ENCODE results near the gene SLC22A12.
"Not testable (repeated sequence)": the region's sequence is repeated elsewhere in the genome, so short reads cannot be mapped to it uniquely, and the experiment has no call there.

Gene SLC22A12

GRCh38 chr11:64556721-64557250 is 34.2 kb upstream of the SLC22A12 start:
- Histone ChIP-seq H3K27ac (ENCODE audit: low read depth, low read length) (no peak overlapping the region), H3K9me3 (ENCODE audit: insufficient read depth, low read depth, low read length) (no peaks in the 10 kb centered on the region), H3K36me3 (ENCODE audit: insufficient read depth, low read length) (no peaks in the 10 kb centered on the region), H3K27me3 (ENCODE audit: insufficient read depth, low read length) (no peaks in the 10 kb centered on the region), H3K4me3 (ENCODE audit: low read length) (no peak overlapping the region), H3K4me1 (ENCODE audit: insufficient read depth, low read length) (peaks cover 21% of the 10 kb centered on the region), H3K9ac (ENCODE audit: low read depth, low read length) (no peak overlapping the region)
- WGBS = 95% methylated on average over 12 of the region's 12 CpGs

- Histone ChIP-seq H3K36me3 (ENCODE audit: insufficient read depth, low read length) (no peaks in the 10 kb centered on the region), H3K4me1 (ENCODE audit: insufficient read depth, low read length) (peaks cover 21% of the 10 kb centered on the region), H3K9ac (ENCODE audit: low read depth, low read length) (no peak overlapping the region), H3K4me3 (ENCODE audit: low read length) (no peak overlapping the region), H3K27me3 (ENCODE audit: insufficient read depth, low read length) (no peaks in the 10 kb centered on the region), H3K9me3 (ENCODE audit: insufficient read depth, low read depth, low read length) (no peaks in the 10 kb centered on the region), H3K27ac (ENCODE audit: low read depth, low read length) (peak overlapping the region; percentile 61; the same call in 1 of the 2 replicates)
- 51% methylated on average over 14 of the region's 14 CpGs for WGBS
Measured at GRCh38 chr11:64558065-64558745, 32.8 kb upstream of the SLC22A12 start.

- no peak overlapping the region for H3K4me3 ChIP-seq (ENCODE audit: low read length)
- peaks cover 18% of the 10 kb centered on the region for H3K4me1 ChIP-seq (ENCODE audit: insufficient read depth, low read length)
- no peak overlapping the region for H3K9ac ChIP-seq (ENCODE audit: low read depth, low read length)
- WGBS = 84% methylated on average over 7 of the region's 9 CpGs
- no peaks in the 10 kb centered on the region for H3K9me3 ChIP-seq (ENCODE audit: insufficient read depth, low read depth, low read length)
- no peak overlapping the region; the same call in 1 of the 2 replicates for H3K27ac ChIP-seq (ENCODE audit: low read depth, low read length)
- H3K36me3 ChIP-seq (ENCODE audit: insufficient read depth, low read length) = no peaks in the 10 kb centered on the region
- H3K27me3 ChIP-seq (ENCODE audit: insufficient read depth, low read length) = no peaks in the 10 kb centered on the region
Measured at GRCh38 chr11:64558869-64559268, 32.2 kb upstream of the SLC22A12 start.

- no peak overlapping the region for H3K27ac ChIP-seq (ENCODE audit: low read depth, low read length)
- WGBS = 64% methylated on average over 19 of the region's 19 CpGs
- H3K4me3 ChIP-seq (ENCODE audit: low read length) = no peak overlapping the region
- H3K9ac ChIP-seq (ENCODE audit: low read depth, low read length) = no peak overlapping the region; the same call in 1 of the 2 replicates
- H3K4me1 ChIP-seq (ENCODE audit: insufficient read depth, low read length) = peaks cover 18% of the 10 kb centered on the region
- no peaks in the 10 kb centered on the region for H3K27me3 ChIP-seq (ENCODE audit: insufficient read depth, low read length)
- no peaks in the 10 kb centered on the region for H3K9me3 ChIP-seq (ENCODE audit: insufficient read depth, low read depth, low read length)
- H3K36me3 ChIP-seq (ENCODE audit: insufficient read depth, low read length) = no peaks in the 10 kb centered on the region
Measured at GRCh38 chr11:64559351-64560138, 31.5 kb upstream of the SLC22A12 start.

- Histone ChIP-seq H3K36me3 (ENCODE audit: insufficient read depth, low read length) (no peaks in the 10 kb centered on the region), H3K9ac (ENCODE audit: low read depth, low read length) (no peak overlapping the region), H3K4me1 (ENCODE audit: insufficient read depth, low read length) (peaks cover 18% of the 10 kb centered on the region), H3K27me3 (ENCODE audit: insufficient read depth, low read length) (no peaks in the 10 kb centered on the region), H3K9me3 (ENCODE audit: insufficient read depth, low read depth, low read length) (no peaks in the 10 kb centered on the region), H3K4me3 (ENCODE audit: low read length) (no peak overlapping the region), H3K27ac (ENCODE audit: low read depth, low read length) (peak overlapping the region; percentile 25; the same call in 1 of the 2 replicates)
- 65% methylated on average over 15 of the region's 15 CpGs for WGBS
Measured at GRCh38 chr11:64560139-64560771, 30.8 kb upstream of the SLC22A12 start.

- H3K36me3 ChIP-seq (ENCODE audit: insufficient read depth, low read length) = no peaks in the 10 kb centered on the region
- no peaks in the 10 kb centered on the region for H3K9me3 ChIP-seq (ENCODE audit: insufficient read depth, low read depth, low read length)
- H3K27me3 ChIP-seq (ENCODE audit: insufficient read depth, low read length) = no peaks in the 10 kb centered on the region
- H3K9ac ChIP-seq (ENCODE audit: low read depth, low read length) = no peak overlapping the region
- no peak overlapping the region for H3K4me3 ChIP-seq (ENCODE audit: low read length)
- peaks cover 19% of the 10 kb centered on the region for H3K4me1 ChIP-seq (ENCODE audit: insufficient read depth, low read length)
- WGBS = 95% methylated on average over 16 of the region's 16 CpGs
- no peak overlapping the region for H3K27ac ChIP-seq (ENCODE audit: low read depth, low read length)
Measured at GRCh38 chr11:64560941-64561340, 30.1 kb upstream of the SLC22A12 start.

DNA sequence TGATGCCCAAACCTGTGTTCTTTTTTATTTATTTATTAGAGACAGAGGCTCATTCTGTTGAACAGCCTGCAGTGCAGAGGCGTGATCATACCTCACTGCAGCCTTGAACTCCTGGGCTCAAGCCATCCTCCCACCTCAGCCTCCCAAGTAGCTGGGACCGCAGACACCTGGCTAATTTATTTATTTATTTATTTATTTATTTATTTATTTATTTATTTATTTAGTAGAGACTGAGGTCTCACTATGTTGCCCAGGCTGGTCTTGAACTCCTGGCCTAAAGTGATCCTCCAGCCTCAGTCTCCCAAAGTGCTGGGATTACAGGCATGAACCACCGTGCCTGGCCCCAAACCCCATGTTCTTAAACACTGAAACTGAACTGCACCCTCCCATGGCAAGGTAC is 29.6 kb upstream of the SLC22A12 start:
- 94% methylated on average over 2 of the region's 3 CpGs for WGBS
- H3K4me1 ChIP-seq (ENCODE audit: insufficient read depth, low read length) = peaks cover 24% of the 10 kb centered on the region
- not testable (repeated sequence) for H3K9me3 ChIP-seq (ENCODE audit: insufficient read depth, low read depth, low read length); H3K4me3 ChIP-seq (ENCODE audit: low read length); H3K9ac ChIP-seq (ENCODE audit: low read depth, low read length); H3K27ac ChIP-seq (ENCODE audit: low read depth, low read length); H3K36me3 ChIP-seq (ENCODE audit: insufficient read depth, low read length); H3K27me3 ChIP-seq (ENCODE audit: insufficient read depth, low read length)

DNA sequence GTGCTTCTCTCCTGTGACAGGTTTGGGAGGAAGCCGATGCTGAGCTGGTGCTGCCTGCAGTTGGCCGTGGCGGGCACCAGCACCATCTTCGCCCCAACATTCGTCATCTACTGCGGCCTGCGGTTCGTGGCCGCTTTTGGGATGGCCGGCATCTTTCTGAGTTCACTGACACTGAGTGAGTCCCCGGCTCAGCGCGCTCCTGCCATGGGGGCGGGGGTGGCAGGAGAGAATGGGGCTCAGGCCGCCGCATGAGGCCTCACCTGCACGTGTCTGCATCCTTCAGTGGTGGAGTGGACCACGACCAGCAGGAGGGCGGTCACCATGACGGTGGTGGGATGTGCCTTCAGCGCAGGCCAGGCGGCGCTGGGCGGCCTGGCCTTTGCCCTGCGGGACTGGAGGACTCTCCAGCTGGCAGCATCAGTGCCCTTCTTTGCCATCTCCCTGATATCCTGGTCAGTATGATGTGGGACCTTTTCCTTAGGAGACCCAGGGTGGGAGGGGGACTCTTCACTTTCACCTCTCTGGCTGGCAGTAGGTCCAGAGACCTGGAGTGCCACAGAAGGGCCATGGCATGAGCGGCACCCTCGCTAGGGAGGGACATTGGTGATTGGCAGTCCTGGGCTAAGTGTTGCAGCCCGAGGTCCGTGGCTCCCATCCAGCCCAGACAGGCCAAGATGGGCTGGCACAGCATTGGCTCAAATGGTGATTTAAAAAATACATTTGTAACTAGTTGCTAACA is 28.9 kb upstream of the SLC22A12 start:
- no peaks in the 10 kb centered on the region for H3K27me3 ChIP-seq (ENCODE audit: insufficient read depth, low read length)

GRCh38 chr11:64562723-64563351 is 28.2 kb upstream of the SLC22A12 start:
- Histone ChIP-seq H3K9ac (ENCODE audit: low read depth, low read length) (no peak overlapping the region), H3K4me3 (ENCODE audit: low read length) (no peak overlapping the region), H3K9me3 (ENCODE audit: insufficient read depth, low read depth, low read length) (no peaks in the 10 kb centered on the region), H3K27me3 (ENCODE audit: insufficient read depth, low read length) (no peaks in the 10 kb centered on the region), H3K27ac (ENCODE audit: low read depth, low read length) (no peak overlapping the region), H3K4me1 (ENCODE audit: insufficient read depth, low read length) (peaks cover 32% of the 10 kb centered on the region), H3K36me3 (ENCODE audit: insufficient read depth, low read length) (no peaks in the 10 kb centered on the region)
- 94% methylated on average over 15 of the region's 15 CpGs for WGBS

More for the DNA sequence above, 28.9 kb upstream of the SLC22A12 start:
- peaks cover 31% of the 10 kb centered on the region for H3K4me1 ChIP-seq (ENCODE audit: insufficient read depth, low read length)
- H3K9ac ChIP-seq (ENCODE audit: low read depth, low read length) = no peak overlapping the region
- WGBS = 94% methylated on average over 29 of the region's 29 CpGs
- H3K36me3 ChIP-seq (ENCODE audit: insufficient read depth, low read length) = no peaks in the 10 kb centered on the region
- H3K4me3 ChIP-seq (ENCODE audit: low read length) = no peak overlapping the region
- no peak overlapping the region for H3K27ac ChIP-seq (ENCODE audit: low read depth, low read length)
- no peaks in the 10 kb centered on the region for H3K9me3 ChIP-seq (ENCODE audit: insufficient read depth, low read depth, low read length)

- no peaks in the 10 kb centered on the region for H3K36me3 ChIP-seq (ENCODE audit: insufficient read depth, low read length)
- no peak overlapping the region for H3K27ac ChIP-seq (ENCODE audit: low read depth, low read length)
- no peaks in the 10 kb centered on the region for H3K27me3 ChIP-seq (ENCODE audit: insufficient read depth, low read length)
- H3K4me1 ChIP-seq (ENCODE audit: insufficient read depth, low read length) = peaks cover 24% of the 10 kb centered on the region
- no peak overlapping the region for H3K4me3 ChIP-seq (ENCODE audit: low read length)
- no peaks in the 10 kb centered on the region for H3K9me3 ChIP-seq (ENCODE audit: insufficient read depth, low read depth, low read length)
- 92% methylated on average over 12 of the region's 12 CpGs for WGBS
- no peak overlapping the region for H3K9ac ChIP-seq (ENCODE audit: low read depth, low read length)
Measured at GRCh38 chr11:64563966-64564365, 27.1 kb upstream of the SLC22A12 start.

Measured in HUES64 (cell line).